ENCODE data around the gene FAM13A.
"Not testable (repeated sequence)": the region's sequence is repeated elsewhere in the genome, so short reads cannot be mapped to it uniquely, and the experiment has no call there.

The FAM13A gene

GRCh38 chr4:89009761-89010369, 47.1 kb downstream of the FAM13A start:
- H3K4me1 ChIP-seq (ENCODE audit: insufficient read depth, low read length): no peaks in the 10 kb centered on the region
- H3K27me3 ChIP-seq (ENCODE audit: control insufficient read depth in 1 of 2, insufficient read depth in 2 of 2, low read length in 2 of 2): no peaks in the 10 kb centered on the region
- no peak overlapping the region for H3K4me3 ChIP-seq (ENCODE audit: low read depth in 1 of 2, low read length in 2 of 2)
- H3K9ac ChIP-seq (ENCODE audit: low read length): no peak overlapping the region
- peaks cover 7% of the 10 kb centered on the region for H3K36me3 ChIP-seq (ENCODE audit: insufficient read depth, low read length)
- no peaks in the 10 kb centered on the region for H3K9me3 ChIP-seq (ENCODE audit: low read length)
- no peak overlapping the region for H3K27ac ChIP-seq (ENCODE audit: low read depth, low read length)

- no peak overlapping the region for H3K4me3 ChIP-seq (ENCODE audit: low read depth in 1 of 2, low read length in 2 of 2)
- no peak overlapping the region for H3K27ac ChIP-seq (ENCODE audit: low read depth, low read length)
Observed at GRCh38 chr4:89009115-89009514, 47.9 kb downstream of the FAM13A start.

GRCh38 chr4:89008166-89008565, 48.8 kb downstream of the FAM13A start:
- H3K4me3 ChIP-seq (ENCODE audit: low read depth in 1 of 2, low read length in 2 of 2): no peak overlapping the region
- H3K4me1 ChIP-seq (ENCODE audit: insufficient read depth, low read length): no peaks in the 10 kb centered on the region
- no peak overlapping the region for H3K27ac ChIP-seq (ENCODE audit: low read depth, low read length)
- peaks cover 7% of the 10 kb centered on the region for H3K36me3 ChIP-seq (ENCODE audit: insufficient read depth, low read length)
- H3K9ac ChIP-seq (ENCODE audit: low read length): no peak overlapping the region
- H3K9me3 ChIP-seq (ENCODE audit: low read length): no peaks in the 10 kb centered on the region
- no peaks in the 10 kb centered on the region for H3K27me3 ChIP-seq (ENCODE audit: control insufficient read depth in 1 of 2, insufficient read depth in 2 of 2, low read length in 2 of 2)

More at GRCh38 chr4:89009115-89009514, 47.9 kb downstream of the FAM13A start:
- Histone ChIP-seq H3K27me3 (ENCODE audit: control insufficient read depth in 1 of 2, insufficient read depth in 2 of 2, low read length in 2 of 2) (no peaks in the 10 kb centered on the region), H3K9ac (ENCODE audit: low read length) (no peak overlapping the region), H3K4me1 (ENCODE audit: insufficient read depth, low read length) (no peaks in the 10 kb centered on the region), H3K36me3 (ENCODE audit: insufficient read depth, low read length) (peaks cover 7% of the 10 kb centered on the region), H3K9me3 (ENCODE audit: low read length) (no peaks in the 10 kb centered on the region)

- Histone ChIP-seq H3K4me1 (ENCODE audit: insufficient read depth, low read length) (no peaks in the 10 kb centered on the region), H3K9me3 (ENCODE audit: low read length) (no peaks in the 10 kb centered on the region), H3K9ac (ENCODE audit: low read length) (no peak overlapping the region), H3K27ac (ENCODE audit: low read depth, low read length) (no peak overlapping the region), H3K27me3 (ENCODE audit: control insufficient read depth in 1 of 2, insufficient read depth in 2 of 2, low read length in 2 of 2) (no peaks in the 10 kb centered on the region), H3K36me3 (ENCODE audit: insufficient read depth, low read length) (peaks cover 4% of the 10 kb centered on the region), H3K4me3 (ENCODE audit: low read depth in 1 of 2, low read length in 2 of 2) (no peak overlapping the region)
Observed at GRCh38 chr4:89007338-89007939, 49.5 kb downstream of the FAM13A start.

GRCh38 chr4:89006307-89006706, 50.7 kb downstream of the FAM13A start:
- H3K27me3 ChIP-seq (ENCODE audit: control insufficient read depth in 1 of 2, insufficient read depth in 2 of 2, low read length in 2 of 2): no peaks in the 10 kb centered on the region
- H3K36me3 ChIP-seq (ENCODE audit: insufficient read depth, low read length): peaks cover 4% of the 10 kb centered on the region
- H3K4me1 ChIP-seq (ENCODE audit: insufficient read depth, low read length): peaks cover 10% of the 10 kb centered on the region
- H3K9me3 ChIP-seq (ENCODE audit: low read length): no peaks in the 10 kb centered on the region
- no peak overlapping the region for H3K9ac ChIP-seq (ENCODE audit: low read length)
- H3K27ac ChIP-seq (ENCODE audit: low read depth, low read length): no peak overlapping the region
- no peak overlapping the region for H3K4me3 ChIP-seq (ENCODE audit: low read depth in 1 of 2, low read length in 2 of 2)

GRCh38 chr4:89005066-89005465, 51.9 kb downstream of the FAM13A start:
- H3K4me3 ChIP-seq (ENCODE audit: low read depth in 1 of 2, low read length in 2 of 2); H3K27me3 ChIP-seq (ENCODE audit: control insufficient read depth in 1 of 2, insufficient read depth in 2 of 2, low read length in 2 of 2): not testable (repeated sequence)

GRCh38 chr4:89001647-89002445, 55.1 kb downstream of the FAM13A start:
- H3K9me3 ChIP-seq (ENCODE audit: low read length): no peaks in the 10 kb centered on the region
- H3K36me3 ChIP-seq (ENCODE audit: insufficient read depth, low read length): no peaks in the 10 kb centered on the region
- H3K27ac ChIP-seq (ENCODE audit: low read depth, low read length): no peak overlapping the region
- H3K4me1 ChIP-seq (ENCODE audit: insufficient read depth, low read length): peaks cover 17% of the 10 kb centered on the region
- H3K27me3 ChIP-seq (ENCODE audit: control insufficient read depth in 1 of 2, insufficient read depth in 2 of 2, low read length in 2 of 2): no peaks in the 10 kb centered on the region
- no peak overlapping the region for H3K4me3 ChIP-seq (ENCODE audit: low read depth in 1 of 2, low read length in 2 of 2)
- no peak overlapping the region for H3K9ac ChIP-seq (ENCODE audit: low read length)

More at GRCh38 chr4:89005066-89005465, 51.9 kb downstream of the FAM13A start:
- not testable (repeated sequence) for H3K9ac ChIP-seq (ENCODE audit: low read length); H3K9me3 ChIP-seq (ENCODE audit: low read length); H3K36me3 ChIP-seq (ENCODE audit: insufficient read depth, low read length); H3K27ac ChIP-seq (ENCODE audit: low read depth, low read length)
- peaks cover 17% of the 10 kb centered on the region for H3K4me1 ChIP-seq (ENCODE audit: insufficient read depth, low read length)

GRCh38 chr4:89000844-89001360, 56.1 kb downstream of the FAM13A start:
- H3K9me3 ChIP-seq (ENCODE audit: low read length): no peaks in the 10 kb centered on the region
- no peaks in the 10 kb centered on the region for H3K36me3 ChIP-seq (ENCODE audit: insufficient read depth, low read length)
- no peak overlapping the region for H3K27ac ChIP-seq (ENCODE audit: low read depth, low read length)
- peaks cover 17% of the 10 kb centered on the region for H3K4me1 ChIP-seq (ENCODE audit: insufficient read depth, low read length)
- no peak overlapping the region for H3K4me3 ChIP-seq (ENCODE audit: low read depth in 1 of 2, low read length in 2 of 2)
- H3K27me3 ChIP-seq (ENCODE audit: control insufficient read depth in 1 of 2, insufficient read depth in 2 of 2, low read length in 2 of 2): no peaks in the 10 kb centered on the region
- H3K9ac ChIP-seq (ENCODE audit: low read length): no peak overlapping the region

- no peaks in the 10 kb centered on the region for H3K27me3 ChIP-seq (ENCODE audit: control insufficient read depth in 1 of 2, insufficient read depth in 2 of 2, low read length in 2 of 2)
- H3K27ac ChIP-seq (ENCODE audit: low read depth, low read length): no peak overlapping the region
- H3K4me3 ChIP-seq (ENCODE audit: low read depth in 1 of 2, low read length in 2 of 2): no peak overlapping the region
- H3K4me1 ChIP-seq (ENCODE audit: insufficient read depth, low read length): peaks cover 17% of the 10 kb centered on the region
- H3K36me3 ChIP-seq (ENCODE audit: insufficient read depth, low read length): no peaks in the 10 kb centered on the region
- no peak overlapping the region for H3K9ac ChIP-seq (ENCODE audit: low read length)
- no peaks in the 10 kb centered on the region for H3K9me3 ChIP-seq (ENCODE audit: low read length)
Observed at GRCh38 chr4:89000382-89000781, 56.6 kb downstream of the FAM13A start.

- Histone ChIP-seq H3K27me3 (ENCODE audit: control insufficient read depth in 1 of 2, insufficient read depth in 2 of 2, low read length in 2 of 2) (no peaks in the 10 kb centered on the region), H3K4me1 (ENCODE audit: insufficient read depth, low read length) (peaks cover 17% of the 10 kb centered on the region), H3K36me3 (ENCODE audit: insufficient read depth, low read length) (no peaks in the 10 kb centered on the region), H3K27ac (ENCODE audit: low read depth, low read length) (no peak overlapping the region), H3K9ac (ENCODE audit: low read length) (no peak overlapping the region), H3K9me3 (ENCODE audit: low read length) (no peaks in the 10 kb centered on the region), H3K4me3 (ENCODE audit: low read depth in 1 of 2, low read length in 2 of 2) (no peak overlapping the region)
Observed at GRCh38 chr4:88999392-88999930, 57.5 kb downstream of the FAM13A start.

GRCh38 chr4:88998891-88999290, 58.1 kb downstream of the FAM13A start:
- peaks cover 17% of the 10 kb centered on the region for H3K4me1 ChIP-seq (ENCODE audit: insufficient read depth, low read length)
- H3K4me3 ChIP-seq (ENCODE audit: low read depth in 1 of 2, low read length in 2 of 2): no peak overlapping the region
- no peak overlapping the region for H3K9ac ChIP-seq (ENCODE audit: low read length)
- H3K27me3 ChIP-seq (ENCODE audit: control insufficient read depth in 1 of 2, insufficient read depth in 2 of 2, low read length in 2 of 2): no peaks in the 10 kb centered on the region
- no peaks in the 10 kb centered on the region for H3K36me3 ChIP-seq (ENCODE audit: insufficient read depth, low read length)
- no peaks in the 10 kb centered on the region for H3K9me3 ChIP-seq (ENCODE audit: low read length)
- no peak overlapping the region for H3K27ac ChIP-seq (ENCODE audit: low read depth, low read length)

Data from muscle layer of colon (tissue), 2 donors.